Cardiac septum (tissue), 1 donor: ENCODE measurements around the gene GDF3. TPM values are rescaled to one million over a fixed set of nuclear protein-coding genes. Genes with fewer than 3 reads are reported as not detected.
"Not testable (repeated sequence)": the region's sequence is repeated elsewhere in the genome, so short reads cannot be mapped to it uniquely, and the experiment has no call there.

Source experiments
- DNase-seq: peaks from one replicate; pipeline ENCODE4 v3.0.0-alpha.2; 2020; ENCODE audit warnings: low spot score
- intact Hi-C: fragments of 100-400 bp; cut with DNase I; formaldehyde crosslinking; loops from one replicate; pipeline ENCODE4 v1.14.0; 2022
- long read RNA-seq: library from polyadenylated mRNA; unstranded; transcript quantifications from one replicate; pipeline ENCODE4 v2.0.0, GENCODE V29; 2021
- total RNA-seq: library from RNA; stranded (reverse); fragmentation: NEBNext Ultra II Directional; extraction: Animal tissue kit (Norgen Biotek cat#: 25700); gene quantifications from one replicate; pipeline ENCODE4 v1.2.1, GENCODE V29; 2021
- donor health status: DM: no; HTN: no; CAD: no.

GDF3 gene
- 0.46 TPM for total RNA-seq
- long read RNA-seq, partial matches to known transcripts: 0 of 1 reads
- long read RNA-seq, other reads (novel, unspliced or antisense): 0 of 1 reads

GRCh38 chr12:7695566-7696197 is at the start of gene GDF3:
Gene GDF3 (minus strand): TSS chr12:7695775. CDS start chr12:7695728, 47 bp downstream.
- no peak for DNase-seq
- intact Hi-C loops: no loop called here

GRCh38 chr12:7732993-7733392 is 37.4 kb upstream of the GDF3 start:
- intact Hi-C loops: no loop called here
- DNase-seq: no peak

- intact Hi-C loops: no loop called here
- no peak for DNase-seq
These were observed 35.9 kb upstream of the GDF3 start for GRCh38 chr12:7731486-7731885.

- intact Hi-C loops, DNase-seq: not testable (repeated sequence)
These were observed 35.4 kb upstream of the GDF3 start for GRCh38 chr12:7730984-7731383.

GRCh38 chr12:7729746-7730145 is 34.2 kb upstream of the GDF3 start:
- intact Hi-C loops: no loop called here
- no peak for DNase-seq

- intact Hi-C loops: no loop called here
- no peak for DNase-seq
These were observed 28.4 kb upstream of the GDF3 start for GRCh38 chr12:7723926-7724325.

GRCh38 chr12:7719946-7720730 is 24.6 kb upstream of the GDF3 start:
- no peak for DNase-seq
- intact Hi-C loops: no loop called here

- no peak for DNase-seq
- intact Hi-C loops: no loop called here
These were observed 20.8 kb upstream of the GDF3 start for GRCh38 chr12:7716381-7716780.

GRCh38 chr12:7712841-7713442 is 17.4 kb upstream of the GDF3 start:
- DNase-seq: no peak
- intact Hi-C loops: no loop called here

- no peak for DNase-seq
- intact Hi-C loops: no loop called here
These were observed 15.6 kb upstream of the GDF3 start, which contains the start of gene DPPA3 for GRCh38 chr12:7711133-7711532. Gene DPPA3 (plus strand): TSS chr12:7711433. CDS start chr12:7711571, 138 bp downstream.

GRCh38 chr12:7709969-7710675 is 14.5 kb upstream of the GDF3 start:
- intact Hi-C loops: no loop called here
- DNase-seq: no peak

GRCh38 chr12:7705846-7706245 is 10.3 kb upstream of the GDF3 start:
- intact Hi-C loops: no loop called here
- DNase-seq: no peak

GRCh38 chr12:7695237-7695560 is 376 bp downstream of the GDF3 start:
- intact Hi-C loops: no loop called here
- DNase-seq: no peak

- no peak for DNase-seq
- intact Hi-C loops: no loop called here
These were observed 879 bp downstream of the GDF3 start for GRCh38 chr12:7694556-7695236.

- no peak for DNase-seq
- intact Hi-C loops: no loop called here
These were observed 1.8 kb downstream of the GDF3 start for GRCh38 chr12:7693793-7694192.

GRCh38 chr12:7681535-7681934 is 14.0 kb downstream of the GDF3 start:
- no peak for DNase-seq

GRCh38 chr12:7679251-7680045 is 16.1 kb downstream of the GDF3 start:
- intact Hi-C loops: loop anchor here (5.0 kb wide), 1 partner anchor 128 kb away; no protein-coding TSS in a partner anchor

More at GRCh38 chr12:7681535-7681934, 14.0 kb downstream of the GDF3 start:
- intact Hi-C loops: no loop called here

GRCh38 chr12:7678744-7679143 is 16.8 kb downstream of the GDF3 start:
- no peak for DNase-seq
- intact Hi-C loops: loop anchor here (5.0 kb wide), 1 partner anchor 129 kb away; no protein-coding TSS in a partner anchor

More at GRCh38 chr12:7679251-7680045, 16.1 kb downstream of the GDF3 start:
- no peak for DNase-seq
